CD4-positive, alpha-beta T cell (primary cell): Measurements from ENCODE around the gene GPC5. TPM values are rescaled to one million over a fixed set of nuclear protein-coding genes. Genes with fewer than 3 reads are reported as not detected.

ENCODE experiments used
- ATAC-seq: fragments of 200-7000 bp; cut with Tn5 transposase; one replicate; pipeline ENCODE4 v1.10.0; 2022; ENCODE audit warnings: mild to moderate bottlenecking; ENCODE audit not compliant: poor library complexity
- CTCF ChIA-PET: fragments of 350-600 bp; sonication (Branson Sonifier 250); formaldehyde crosslinking; loops from one replicate; lab custom pipeline; 2021; ENCODE audit warnings: antibody characterized with exemption, inconsistent platforms; lab: Charles Lee
- POLR2A ChIA-PET: fragments of 350-600 bp; sonication (Branson Sonifier 250); formaldehyde crosslinking; loops from one replicate; lab custom pipeline; 2021; ENCODE audit warnings: antibody characterized with exemption, inconsistent platforms; lab: Charles Lee
- DNase-seq, 14 experiments: peaks; one replicate each; pipeline ENCODE4 v3.0.0-alpha.2; 2013 to 2020; ENCODE audit warnings: mixed read lengths in 2 of 14
- H3K27ac ChIP-seq, 2 donors: one replicate each; pipeline versions ENCODE4 v1.5.1 to v1.7.0; 2013; ENCODE audit warnings: low read length in 2 of 2, low read depth in 1 of 2, mild to moderate bottlenecking in 1 of 2
- H3K27me3 ChIP-seq, 2 experiments: 1 replicate in 1 of 2; 2 replicates in 1 of 2; pipeline versions ENCODE4 v1.6.1 to v1.7.0; 2013; ENCODE audit warnings: low read length in 2 of 2, control low read depth in 1 of 2, mild to moderate bottlenecking in 1 of 2, moderate library complexity in 1 of 2; ENCODE audit not compliant: insufficient read depth in 2 of 2, control insufficient read depth in 1 of 2
- H3K36me3 ChIP-seq: one replicate; pipeline ENCODE4 v1.6.1; 2013; ENCODE audit warnings: low read length, control low read depth; ENCODE audit not compliant: insufficient read depth
- H3K4me1 ChIP-seq: one replicate; pipeline ENCODE4 v1.6.1; 2013; ENCODE audit warnings: low read length, control low read depth; ENCODE audit not compliant: insufficient read depth
- H3K4me3 ChIP-seq: one replicate; pipeline ENCODE4 v1.5.1; 2013; ENCODE audit warnings: mild to moderate bottlenecking, low read length, moderate library complexity
- H3K9me3 ChIP-seq, 2 experiments: 1 replicate in 1 of 2; 2 replicates in 1 of 2; pipeline versions ENCODE4 v1.6.1 to v1.7.0; 2013; ENCODE audit warnings: low read length in 2 of 2, mild to moderate bottlenecking in 2 of 2, control low read depth in 1 of 2, moderate library complexity in 1 of 2; ENCODE audit not compliant: control insufficient read depth in 1 of 2, insufficient read depth in 1 of 2
- H3K27ac Mint-ChIP-seq: one replicate; pipeline ENCODE4 v1.8.0; 2020; ENCODE audit warnings: mixed read lengths
- H3K27me3 Mint-ChIP-seq: one replicate; pipeline ENCODE4 v1.8.0; 2021; ENCODE audit warnings: mixed read lengths
- H3K36me3 Mint-ChIP-seq: one replicate; pipeline ENCODE4 v1.8.0; 2021; ENCODE audit warnings: low read depth, mixed read lengths
- H3K4me1 Mint-ChIP-seq: one replicate; pipeline ENCODE4 v1.8.0; 2021; ENCODE audit warnings: low read depth, mixed read lengths
- H3K4me3 Mint-ChIP-seq: one replicate; pipeline ENCODE4 v1.8.0; 2020; ENCODE audit warnings: mild to moderate bottlenecking, mixed read lengths
- H3K9me3 Mint-ChIP-seq: one replicate; pipeline ENCODE4 v1.8.0; 2020; ENCODE audit warnings: mixed read lengths
- CTCF ChIP-seq: fragments of 200-600 bp; IDR thresholded peaks from one replicate; pipeline ENCODE4 v1.8.0; 2022; ENCODE audit warnings: antibody characterized with exemption, mild to moderate bottlenecking
- intact Hi-C, 2 experiments: fragments of 100-400 bp; cut with DNase I in 1 of 2; cut with micrococcal nuclease in 1 of 2; formaldehyde crosslinking; loops; one replicate each; pipeline versions ENCODE4 v1.15.1 to v1.9.0; 2023 to 2025; cut with DNase I, micrococcal nuclease
- total RNA-seq, 174 experiments: library from RNA in 2 of 174; stranded (reverse) in 2 of 174; gene quantifications; one replicate each; pipeline ENCODE4 v1.2.3 and lab custom pipeline; 2021 to 2026

Gene GPC5
- total RNA-seq, 2 experiments from 2014 or later, result not detected

- Histone ChIP-seq H3K4me1 (no peaks in the 10 kb centered on the region), H3K27ac (no peak overlapping the region), H3K9me3 (no peaks in the 10 kb centered on the region), H3K36me3 (no peaks in the 10 kb centered on the region), H3K27me3 (no peaks in the 10 kb centered on the region), H3K4me3 (no peak overlapping the region)
- Mint-ChIP-seq H3K27ac (no peak overlapping the region), H3K4me3 (no peak overlapping the region), H3K36me3 (no peaks in the 10 kb centered on the region), H3K9me3 (peaks cover 3% of the 10 kb centered on the region), H3K4me1 (no peaks in the 10 kb centered on the region), H3K27me3 (no peaks in the 10 kb centered on the region)
- DNase-seq, result no peak
- intact Hi-C loops, result no loop called here
- ATAC-seq, result no peak
- CTCF ChIA-PET, result no interaction called here
- no peak for TF ChIP-seq CTCF
- POLR2A ChIA-PET, result no interaction called here
Observed at GRCh38 chr13:91902291-91902690, 503.9 kb downstream of the GPC5 start.

GRCh38 chr13:91904005-91904404 lies 505.6 kb downstream of the GPC5 start:
- no peak overlapping the region for H3K4me3 ChIP-seq
- Mint-ChIP-seq H3K4me3 (no peak overlapping the region), H3K27ac (no peak overlapping the region), H3K27me3 (no peaks in the 10 kb centered on the region), H3K9me3 (peaks cover 3% of the 10 kb centered on the region), H3K36me3 (no peaks in the 10 kb centered on the region), H3K4me1 (no peaks in the 10 kb centered on the region)
- intact Hi-C loops, result no loop called here
- no peak overlapping the region for H3K27ac ChIP-seq
- ATAC-seq, result no peak
- POLR2A ChIA-PET, result no interaction called here
- H3K9me3 ChIP-seq, result no peaks in the 10 kb centered on the region
- no peaks in the 10 kb centered on the region for H3K36me3 ChIP-seq
- CTCF ChIA-PET, result no interaction called here
- no peak for DNase-seq
- no peaks in the 10 kb centered on the region for H3K4me1 ChIP-seq
- TF ChIP-seq CTCF, result no peak
- H3K27me3 ChIP-seq, result no peaks in the 10 kb centered on the region

DNA sequence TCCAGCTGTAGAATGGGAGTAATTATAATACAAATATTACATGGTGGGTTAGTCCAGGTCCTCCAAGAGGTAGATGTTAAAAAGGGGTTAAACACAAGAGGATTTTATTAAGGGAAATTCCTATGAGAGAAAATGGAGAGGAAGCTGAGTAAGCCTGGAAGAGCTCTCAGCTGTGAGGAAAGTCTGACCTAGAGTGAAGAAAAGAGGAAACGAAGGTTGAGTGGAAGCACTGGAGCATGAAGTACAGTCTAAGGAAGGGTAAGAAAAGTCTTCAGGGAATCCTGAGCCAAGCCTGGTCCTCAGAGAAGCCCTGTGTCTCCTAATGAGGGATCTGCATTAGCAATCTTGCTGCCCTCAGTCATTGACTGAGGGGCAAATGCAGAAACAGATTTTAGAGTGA lies 506.2 kb downstream of the GPC5 start:
- Mint-ChIP-seq H3K27ac (no peak overlapping the region), H3K27me3 (no peaks in the 10 kb centered on the region), H3K36me3 (no peaks in the 10 kb centered on the region), H3K4me3 (no peak overlapping the region), H3K9me3 (peaks cover 3% of the 10 kb centered on the region), H3K4me1 (no peaks in the 10 kb centered on the region)
- ATAC-seq, result no peak
- Histone ChIP-seq H3K27me3 (no peaks in the 10 kb centered on the region), H3K36me3 (no peaks in the 10 kb centered on the region), H3K4me3 (no peak overlapping the region), H3K4me1 (no peaks in the 10 kb centered on the region), H3K27ac (no peak overlapping the region), H3K9me3 (no peaks in the 10 kb centered on the region)
- TF ChIP-seq CTCF, result no peak
- intact Hi-C loops, result no loop called here
- DNase-seq, result no peak
- POLR2A ChIA-PET, result no interaction called here
- CTCF ChIA-PET, result no interaction called here
